DMS 273 treated with DMSO at 0.1 percent for 48 hours (cell line): ENCODE results near the gene ORC3.
"Not testable (repeated sequence)": the region's sequence is repeated elsewhere in the genome, so short reads cannot be mapped to it uniquely, and the experiment has no call there.

Experiments used
- DNase-seq: peaks from one replicate; lab custom pipeline; 2025; lab: John Stamatoyannopoulos, UW

Gene ORC3

GRCh38 chr6:87661016-87661415, 71.1 kb downstream of the ORC3 start:
- DNase-seq: no peak

DNA sequence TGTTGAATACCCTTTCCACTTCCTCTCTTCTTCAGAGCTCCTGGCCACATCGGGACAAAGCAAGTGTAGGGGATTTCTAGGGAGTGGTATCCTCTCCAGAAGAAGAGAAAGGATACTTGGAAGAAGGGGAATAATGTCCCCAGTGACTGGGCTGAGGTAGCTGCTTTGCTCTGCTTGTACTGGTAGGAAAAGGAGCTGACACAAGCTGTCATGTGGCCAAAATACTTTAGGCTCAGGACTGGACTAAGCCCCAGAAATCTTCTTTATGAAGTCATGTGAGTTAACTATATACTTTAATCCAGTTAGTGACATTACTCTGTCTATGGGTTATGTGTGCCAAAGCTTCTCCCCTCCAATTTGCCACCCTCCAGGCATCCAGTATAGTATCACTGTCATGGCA, 71.6 kb downstream of the ORC3 start:
- no peak for DNase-seq

- DNase-seq: no peak
Observed at GRCh38 chr6:87663434-87663833, 73.5 kb downstream of the ORC3 start.

- DNase-seq: no peak
Observed at GRCh38 chr6:87664921-87665485, 75.1 kb downstream of the ORC3 start.

DNA sequence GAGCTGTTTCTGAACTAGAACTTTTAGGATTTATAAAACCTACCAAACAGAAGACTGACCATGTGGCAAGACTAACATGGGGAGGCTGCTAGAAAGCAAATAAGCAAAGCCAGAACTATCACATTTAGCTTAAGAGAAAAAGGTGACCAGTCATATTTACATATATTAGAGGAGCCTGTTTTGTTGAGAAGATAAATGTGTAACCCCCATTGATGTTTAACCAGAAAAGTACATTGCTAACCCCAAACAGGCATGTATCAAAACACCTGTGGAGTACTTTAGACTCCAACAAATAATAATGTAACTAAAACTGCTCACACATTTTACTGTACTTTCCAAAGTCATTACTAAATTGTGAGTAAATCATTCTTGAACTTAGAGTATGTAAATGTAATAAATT, 77.1 kb downstream of the ORC3 start:
- no peak for DNase-seq

GRCh38 chr6:87668013-87668412, 78.1 kb downstream of the ORC3 start:
- DNase-seq: no peak

- DNase-seq: no peak
Observed at GRCh38 chr6:87669051-87669450, 79.1 kb downstream of the ORC3 start.

- DNase-seq: no peak
Observed at GRCh38 chr6:87670707-87671106, 80.8 kb downstream of the ORC3 start.

GRCh38 chr6:87671555-87672029, 81.7 kb downstream of the ORC3 start:
- no peak for DNase-seq

- DNase-seq: no peak
Observed at GRCh38 chr6:87672641-87673040, 82.7 kb downstream of the ORC3 start.

GRCh38 chr6:87673237-87673636, 83.3 kb downstream of the ORC3 start:
- DNase-seq: no peak

DNA sequence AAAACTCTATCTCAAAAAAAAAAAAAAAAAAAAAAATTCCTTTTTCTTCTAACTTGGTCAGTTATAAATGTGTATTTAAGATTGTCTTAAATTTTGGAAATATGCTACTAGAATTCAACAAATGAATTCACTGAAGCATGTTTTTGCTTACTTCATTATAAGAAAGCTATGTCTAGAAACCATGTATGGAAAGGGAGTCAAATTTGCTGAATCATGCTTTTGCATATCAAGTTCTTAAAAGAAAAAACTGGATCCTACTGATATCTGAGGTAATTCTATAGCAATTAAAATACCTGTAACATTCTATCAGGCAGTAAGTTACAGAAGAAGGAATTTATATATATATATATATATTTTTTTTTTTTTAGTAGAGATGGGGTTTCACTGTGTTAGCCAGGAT, 84.4 kb downstream of the ORC3 start:
- no peak for DNase-seq

DNA sequence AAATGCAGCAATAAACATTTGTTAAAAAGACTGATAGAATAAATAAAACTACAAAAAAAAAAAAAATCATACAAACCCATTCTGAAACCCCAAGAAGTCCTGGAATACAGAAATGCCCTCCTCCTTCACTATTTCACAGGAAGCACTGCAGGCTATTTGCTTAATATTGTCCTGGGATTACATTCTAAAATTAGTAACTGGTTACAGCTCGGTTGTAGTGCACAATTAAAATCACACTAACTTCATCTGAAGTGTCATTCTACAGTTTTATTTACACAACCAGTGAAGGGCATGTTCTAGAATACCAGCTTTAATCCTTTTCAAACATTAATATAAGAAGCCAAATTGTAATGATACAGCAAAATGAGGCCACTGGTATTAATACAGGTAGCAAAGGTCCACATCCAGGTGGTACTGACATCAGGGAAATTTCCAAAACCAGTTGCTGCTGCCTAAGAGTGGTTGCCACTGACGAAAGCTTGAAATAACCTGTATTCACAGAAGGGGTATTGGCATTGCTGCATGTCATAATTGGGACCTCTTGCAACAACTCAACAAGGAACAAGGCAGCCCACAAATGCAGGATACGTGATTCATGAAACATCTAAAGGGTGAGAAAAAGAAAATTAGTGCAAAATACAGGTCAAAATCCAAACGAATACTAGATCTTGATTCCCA, 85.2 kb downstream of the ORC3 start:
- no peak for DNase-seq

DNA sequence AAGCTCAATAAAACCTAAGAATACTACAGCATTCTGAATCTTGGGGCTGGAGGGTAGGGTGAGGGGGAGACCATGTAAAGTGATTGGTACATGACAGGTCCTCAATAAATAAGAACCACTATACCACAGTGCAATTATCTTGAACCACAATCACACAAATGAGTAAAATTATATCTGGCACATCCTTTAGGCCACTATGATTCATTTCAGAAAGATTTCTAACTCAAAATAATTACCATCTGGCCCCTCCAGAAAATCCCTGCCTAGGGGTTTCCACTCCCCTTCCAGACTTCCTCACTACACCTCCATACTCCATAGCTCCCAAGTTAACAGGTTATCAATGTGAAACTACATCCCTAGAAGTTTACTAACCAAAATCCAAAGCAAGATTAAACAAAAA, 92.4 kb downstream of the ORC3 start:
- no peak for DNase-seq

DNA sequence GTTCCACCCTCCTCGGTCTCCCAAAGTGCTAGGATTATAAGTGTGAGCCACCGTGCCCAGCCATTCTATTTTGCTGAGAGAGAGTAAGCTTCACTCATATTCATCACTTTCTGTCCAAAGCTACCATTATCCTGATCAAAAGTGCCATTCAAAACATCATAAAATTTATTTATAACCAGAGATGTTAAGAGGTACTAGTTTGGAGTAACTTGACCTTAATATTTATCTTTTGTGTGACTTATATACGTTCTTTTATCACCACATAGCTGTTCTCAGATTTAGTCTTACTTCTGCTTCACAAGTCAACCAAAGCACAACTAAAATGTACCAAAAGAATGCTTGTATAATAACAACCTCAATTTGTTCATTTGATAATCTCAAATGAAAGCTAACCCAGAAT, 94.0 kb downstream of the ORC3 start:
- DNase-seq: no peak

DNA sequence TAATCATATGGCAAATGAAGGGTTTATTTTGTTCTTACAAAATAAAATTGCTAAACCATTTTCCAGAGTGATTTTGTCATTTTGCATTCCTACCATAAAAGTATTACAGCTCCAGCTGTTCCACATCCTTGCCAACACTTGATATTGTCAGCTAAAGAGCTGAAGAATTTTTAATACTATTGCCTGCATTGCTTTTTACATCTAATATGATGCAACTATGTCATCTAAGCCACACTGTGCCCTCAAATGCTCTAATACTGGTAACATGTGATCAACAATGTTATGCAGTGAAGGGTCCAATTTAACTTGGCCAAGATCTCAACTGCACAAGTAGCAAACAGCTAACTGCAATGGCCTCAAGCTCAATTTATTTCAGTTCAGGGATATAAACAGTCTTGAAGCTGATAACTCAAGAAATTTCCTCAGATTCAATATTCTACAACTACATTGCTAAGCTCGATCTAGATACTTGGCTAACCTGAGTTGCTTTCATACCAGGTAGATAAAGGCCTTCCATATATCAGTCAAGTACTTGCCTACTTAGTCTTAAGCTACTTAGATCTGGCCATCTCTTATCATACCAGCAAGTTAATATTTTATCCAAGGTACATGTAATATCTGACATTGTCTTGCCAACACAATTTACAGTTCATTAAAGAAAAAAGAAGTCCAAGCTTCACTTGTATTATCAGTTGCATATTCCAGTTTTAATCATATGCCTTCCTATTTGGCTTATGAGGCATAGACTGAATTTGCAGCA, 95.1 kb downstream of the ORC3 start:
- DNase-seq: no peak

DNA sequence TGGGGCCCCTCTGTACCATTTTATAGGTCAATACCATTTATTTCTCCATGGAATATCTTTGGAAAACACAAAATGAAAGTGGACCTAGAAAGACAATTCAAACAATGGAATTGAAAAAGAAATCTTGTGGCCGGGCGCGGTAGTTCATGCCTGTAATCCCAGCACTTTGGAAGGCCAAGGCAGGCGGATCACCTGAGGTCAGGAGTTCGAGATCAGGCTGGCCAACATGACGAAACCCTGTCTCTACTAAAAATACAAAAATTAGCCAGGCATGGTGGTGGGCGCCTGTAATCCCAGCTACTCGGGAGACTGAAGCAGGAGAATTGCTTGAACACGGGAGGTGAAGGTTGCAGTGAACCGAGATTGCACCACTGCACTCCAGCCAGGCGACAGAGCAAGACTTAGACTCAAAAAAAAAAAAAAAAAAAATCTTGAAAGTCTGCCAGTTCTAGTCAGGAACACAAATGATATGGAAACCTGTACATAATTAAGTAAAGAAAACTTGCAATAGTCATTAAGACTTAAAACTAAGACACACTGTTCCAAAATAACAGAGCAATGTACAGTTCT, 96.8 kb downstream of the ORC3 start:
- DNase-seq: not testable (repeated sequence)

DNA sequence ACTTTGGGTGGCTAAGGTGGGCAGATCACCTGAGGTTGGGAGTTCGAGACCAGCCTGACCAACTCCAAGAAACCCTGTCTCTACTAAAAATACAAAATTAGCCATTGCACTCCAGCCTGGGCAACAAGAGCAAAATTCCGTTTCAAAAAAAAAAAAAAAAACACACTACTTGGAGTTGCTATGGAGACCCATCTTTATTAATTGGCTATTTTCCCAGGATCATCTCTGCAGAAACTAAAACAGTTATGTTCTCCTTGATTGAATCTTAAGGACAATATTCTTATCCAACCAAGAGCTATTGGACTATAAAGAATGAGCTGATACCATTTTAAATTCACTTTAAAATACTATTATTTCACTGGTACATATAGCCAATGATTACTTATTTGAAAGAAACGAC, 97.4 kb downstream of the ORC3 start:
- no peak for DNase-seq

GRCh38 chr6:87687893-87688292, 98.0 kb downstream of the ORC3 start:
- not testable (repeated sequence) for DNase-seq

DNA sequence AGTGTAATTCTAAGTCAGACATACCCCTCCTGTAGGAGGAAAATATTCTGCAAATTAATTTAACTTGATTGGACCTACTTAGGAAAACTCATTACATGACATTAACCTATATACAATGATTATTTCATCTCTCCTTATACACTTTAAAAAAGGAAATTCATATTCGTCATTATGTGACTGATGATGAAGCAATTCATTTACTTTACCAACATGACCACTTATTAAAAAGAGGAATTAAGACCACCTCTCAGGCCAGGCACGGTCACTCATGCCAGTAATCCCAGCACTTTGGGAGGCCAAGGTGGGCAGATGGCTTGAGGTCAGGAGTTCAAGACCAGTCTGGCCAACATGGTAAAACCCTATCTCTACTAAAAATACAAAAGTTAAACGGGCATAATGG, 100.5 kb downstream of the ORC3 start:
- no peak for DNase-seq

DNA sequence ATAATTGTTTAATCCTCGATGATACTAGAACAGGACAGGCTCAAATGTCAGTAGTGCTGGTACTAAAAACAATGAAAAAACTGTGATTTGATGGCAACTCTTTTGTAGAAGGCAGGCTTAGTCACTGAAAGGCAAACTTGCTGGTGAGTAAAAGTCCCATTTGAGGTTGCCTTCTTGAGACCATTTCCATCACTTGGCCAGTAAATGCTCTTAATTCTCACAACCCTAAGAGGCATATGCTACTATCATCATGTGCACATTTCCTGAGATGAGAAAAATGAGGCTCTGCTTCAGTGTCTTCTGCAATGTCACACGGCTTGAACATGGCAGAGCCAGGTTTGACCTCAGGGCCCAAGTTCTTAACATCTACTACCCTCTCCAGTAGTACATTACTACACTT, 102.2 kb downstream of the ORC3 start:
- no peak for DNase-seq

DNA sequence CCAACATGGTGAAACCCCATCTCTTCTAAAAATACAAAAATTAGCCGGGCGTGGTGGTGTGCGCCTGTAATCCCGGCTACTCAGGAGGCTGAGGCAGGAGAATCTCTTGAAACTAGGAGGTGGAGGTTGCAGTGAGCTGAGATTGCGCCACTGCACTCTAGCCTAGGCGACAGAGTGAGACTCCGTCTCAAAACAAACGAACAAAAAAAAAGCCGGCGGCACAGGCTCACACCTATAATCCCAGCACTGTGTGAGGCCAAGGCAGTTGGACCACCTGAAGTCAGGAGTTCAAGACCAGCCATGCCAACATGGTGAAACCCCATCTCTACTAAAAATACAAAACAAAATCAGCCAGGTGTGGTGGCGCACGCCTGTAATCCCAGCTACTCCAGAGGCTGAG, 106.9 kb downstream of the ORC3 start:
- DNase-seq: not testable (repeated sequence)
